AG04450 (cell line): ENCODE results near the gene FNBP1. TPM values are rescaled to one million over a fixed set of nuclear protein-coding genes. Genes with fewer than 3 reads are reported as not detected.

Experiments
- CTCF ChIA-PET: fragments of 300-600, 350-600 bp; formaldehyde crosslinking; extraction: SDS; loops from one replicate; lab custom pipeline; 2022; ENCODE audit warnings: antibody characterized with exemption, inconsistent platforms; lab: Charles Lee
- POLR2A ChIA-PET: fragments of 350-600 bp; formaldehyde crosslinking; extraction: SDS; loops from one replicate; lab custom pipeline; 2021; ENCODE audit warnings: antibody characterized with exemption, inconsistent platforms; lab: Yijun Ruan, JAX
- DNase-seq: peaks from one replicate; pipeline ENCODE4 v3.0.0-alpha.2; 2011; ENCODE audit warnings: low read depth, low spot score
- H3K27ac ChIP-seq: one replicate; pipeline ENCODE4 v1.5.1; 2012; ENCODE audit warnings: low read depth, low read length, control low read depth
- H3K27me3 ChIP-seq: one replicate; pipeline ENCODE4 v1.6.0; 2012; ENCODE audit warnings: low read length; ENCODE audit not compliant: control insufficient read depth, insufficient read depth
- H3K4me3 ChIP-seq: 2 replicates; pipeline ENCODE4 v1.5.1; 2011; ENCODE audit warnings: mild to moderate bottlenecking, low read depth, low read length, control low read depth
- H3K9me3 ChIP-seq: 2 replicates; pipeline ENCODE4 v1.5.1; 2012; ENCODE audit warnings: low read length; ENCODE audit not compliant: control insufficient read depth, insufficient read depth
- CTCF ChIP-seq: IDR thresholded peaks from 2 replicates; pipeline ENCODE4 v1.5.1; 2011; ENCODE audit warnings: low read depth, low read length, control low read depth, inconsistent platforms
- polyA plus RNA-seq: library from polyadenylated mRNA; depleted of rRNA; stranded (reverse); fragments of >200 nt; gene quantifications from 2 replicates; pipeline ENCODE4 v1.2.3, GENCODE V29; 2011

FNBP1 gene
- polyA plus RNA-seq, 1 experiment = 22.3 TPM

DNA sequence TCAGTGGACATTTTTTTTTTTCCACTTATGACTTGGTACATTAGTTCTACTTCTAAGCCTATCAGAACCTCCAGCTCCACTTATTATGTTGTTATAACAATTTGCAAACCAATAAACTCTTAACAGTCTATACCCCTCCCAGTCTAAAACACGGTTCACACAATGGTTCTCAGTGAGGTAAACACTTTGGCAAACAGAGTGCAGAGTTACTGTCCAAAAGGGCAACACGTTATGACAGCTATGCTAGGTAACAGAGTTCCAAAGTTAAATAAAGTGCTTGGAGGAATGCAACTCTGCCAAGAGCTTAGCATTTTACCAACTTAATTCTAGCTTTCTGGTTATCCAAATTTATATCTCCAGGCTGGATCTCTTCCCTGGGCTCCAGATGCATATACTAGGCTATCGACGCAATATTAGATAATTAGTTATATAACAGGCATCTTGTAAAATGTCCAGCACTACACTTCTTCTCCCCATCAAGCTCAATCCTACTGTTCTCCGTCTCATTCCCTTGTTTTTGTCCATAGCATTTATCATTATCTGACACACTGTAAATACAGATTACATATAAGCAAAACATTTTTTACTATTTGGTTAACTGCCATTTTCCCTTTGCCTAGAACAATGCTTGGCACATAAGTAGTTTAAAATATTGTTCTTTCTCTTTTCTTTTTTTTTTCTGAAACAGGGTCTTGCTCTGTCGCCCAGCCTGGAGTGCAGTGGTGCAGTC is 14.3 kb downstream of the FNBP1 start:
- Histone ChIP-seq H3K27me3 (no peaks in the 10 kb centered on the region), H3K4me3 (no peak overlapping the region), H3K27ac (no peak overlapping the region), H3K9me3 (0 out of 2 replicates have a peak, but pooled peaks cover 3% of the 10 kb centered on the region)
- ChIA-PET CTCF (no interaction called here), POLR2A (no interaction called here)
- DNase-seq = no peak
- no peak for TF ChIP-seq CTCF

DNA sequence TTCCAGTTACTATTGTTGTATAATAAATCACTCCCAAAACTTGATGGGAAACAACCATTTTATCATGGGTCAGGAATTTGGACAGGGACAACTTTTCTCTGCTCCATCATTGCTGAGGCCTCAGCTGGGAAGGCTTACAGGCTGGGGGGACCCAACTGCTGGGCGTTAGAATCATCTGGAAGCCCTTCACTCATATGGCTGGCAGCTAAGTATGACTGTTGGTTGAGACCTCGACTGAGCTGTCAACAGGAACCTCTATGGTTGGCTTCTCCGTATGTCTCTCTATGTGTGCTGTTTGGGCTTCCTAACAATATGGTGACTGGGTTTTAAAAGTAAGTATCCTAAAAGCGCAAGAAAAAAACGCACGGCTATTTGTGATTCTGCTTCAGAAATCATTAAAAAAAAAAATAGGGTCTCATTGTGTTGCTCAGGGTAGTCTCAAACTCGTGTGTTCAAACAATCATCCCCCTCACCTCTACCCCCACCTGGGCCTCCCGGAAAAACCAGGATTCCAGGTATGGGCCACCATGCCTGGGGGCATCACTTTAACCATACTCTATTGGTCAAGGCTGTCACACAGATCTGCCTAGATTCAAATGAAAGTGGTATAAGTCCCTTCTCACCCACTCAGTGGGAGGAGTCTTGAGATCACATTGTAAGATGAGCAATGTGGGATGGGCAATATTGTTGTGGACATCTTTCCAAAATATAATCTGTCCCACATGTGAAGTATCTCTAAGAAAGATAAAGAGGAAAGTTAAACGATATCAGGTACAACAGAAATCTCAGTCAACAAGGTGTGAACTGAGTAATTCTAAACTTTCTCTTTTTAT is 15.2 kb downstream of the FNBP1 start:
- TF ChIP-seq CTCF = no peak
- no peak overlapping the region for H3K27ac ChIP-seq
- POLR2A ChIA-PET = no interaction called here
- CTCF ChIA-PET = no interaction called here
- H3K27me3 ChIP-seq = no peaks in the 10 kb centered on the region
- H3K9me3 ChIP-seq = 0 out of 2 replicates have a peak, but pooled peaks cover 3% of the 10 kb centered on the region
- no peak for DNase-seq
- H3K4me3 ChIP-seq = no peak overlapping the region

- Histone ChIP-seq H3K9me3 (0 out of 2 replicates have a peak, but pooled peaks cover 3% of the 10 kb centered on the region), H3K27ac (no peak overlapping the region), H3K4me3 (no peak overlapping the region), H3K27me3 (no peaks in the 10 kb centered on the region)
- DNase-seq = no peak
- TF ChIP-seq CTCF = no peak
- ChIA-PET POLR2A (no interaction called here), CTCF (interaction anchor here (0.7 kb wide), 1 partner anchor 41 kb away, joined by 3 read pairs; no protein-coding TSS in a partner anchor)
These were observed 16.2 kb downstream of the FNBP1 start for GRCh38 chr9:130026583-130027340.

GRCh38 chr9:130024597-130024994 is 18.4 kb downstream of the FNBP1 start:
- 0 out of 2 replicates have a peak, but pooled peaks cover 3% of the 10 kb centered on the region for H3K9me3 ChIP-seq
- no peak overlapping the region for H3K4me3 ChIP-seq
- DNase-seq = no peak
- CTCF ChIA-PET = no interaction called here
- POLR2A ChIA-PET = no interaction called here
- no peak for TF ChIP-seq CTCF
- no peaks in the 10 kb centered on the region for H3K27me3 ChIP-seq
- no peak overlapping the region for H3K27ac ChIP-seq
